HCT116 (cell line): ENCODE data around the gene PKNOX2. TPM values are rescaled to one million over a fixed set of nuclear protein-coding genes. Genes with fewer than 3 reads are reported as not detected.

Source experiments
- ATAC-seq: fragments of 200-7000 bp; cut with Tn5 transposase; 2 replicates; pipeline ENCODE4 v1.9.1; 2020; ENCODE audit warnings: mild to moderate bottlenecking, moderate library complexity
- BruUV-seq: library from RNA; stranded (reverse); fragments of 400-500 nt; replicated peaks from 2 replicates; lab custom pipeline; 2021; lab: Mats Ljungman, UMichigan
- CTCF ChIA-PET: fragments of 300-600 bp; sonication (Branson Sonifier 250); formaldehyde crosslinking; loops from one replicate; lab custom pipeline; 2021; ENCODE audit warnings: antibody characterized with exemption; lab: Charles Lee
- POLR2A ChIA-PET: fragments of 300-600, 350-600 bp; sonication (Branson Sonifier 250); formaldehyde crosslinking; loops from one replicate; lab custom pipeline; 2021; ENCODE audit warnings: antibody characterized with exemption; lab: Charles Lee
- RAD21 ChIA-PET, 2 experiments: fragments of 300-600 bp; sonication (Branson Sonifier 250); formaldehyde crosslinking; loops; one replicate each; lab custom pipeline; 2023; ENCODE audit warnings: low total read pairs in 2 of 2; ENCODE audit not compliant: uncharacterized antibody in 2 of 2, unreplicated experiment in 2 of 2, low non-redundant PET in 1 of 2; lab: Charles Lee
- DNase-seq: peaks from one replicate; pipeline ENCODE4 v3.0.0-alpha.2; 2010; ENCODE audit warnings: low read depth, low spot score
- H2AFZ ChIP-seq: fragments of 200-600 bp; shearing (Covaris generic), sonication (generic); 2 replicates; pipeline ENCODE4 v1.6.1; 2017; ENCODE audit warnings: low read depth, mixed run types, mixed read lengths, antibody characterized with exemption, low read length; ENCODE audit not compliant: poor library complexity, severe bottlenecking
- H3K27ac ChIP-seq: 2 replicates; pipeline ENCODE4 v1.5.1; 2012; ENCODE audit warnings: low read depth, low read length
- H3K27me3 ChIP-seq: fragments of 200-600 bp; sonication (generic); 2 replicates; pipeline ENCODE4 v1.6.1; 2016; ENCODE audit warnings: mixed run types, low read length, mixed read lengths; ENCODE audit not compliant: insufficient read depth
- H3K36me3 ChIP-seq, 2 experiments: fragments of 200-500 bp in 1 of 2; fragments of 200-600 bp in 1 of 2; sonication (Bioruptor generic) in 1 of 2; sonication (generic) in 1 of 2; 2 replicates each; pipeline versions ENCODE4 v1.5.1 to v1.6.1; 2014 to 2016; ENCODE audit warnings: low read length in 2 of 2, inconsistent platforms in 1 of 2, mixed read lengths in 1 of 2, mixed run types in 1 of 2; ENCODE audit not compliant: insufficient read depth in 2 of 2, control insufficient read depth in 1 of 2
- H3K4me1 ChIP-seq, 2 experiments: fragments of 200-600 bp in 1 of 2; sonication (generic) in 1 of 2; 2 replicates each; pipeline versions ENCODE4 v1.5.1 to v1.6.1; 2012 to 2017; ENCODE audit warnings: low read length in 2 of 2, inconsistent platforms in 1 of 2, mild to moderate bottlenecking in 1 of 2, mixed read lengths in 1 of 2, mixed run types in 1 of 2, moderate library complexity in 1 of 2; ENCODE audit not compliant: insufficient read depth in 2 of 2, control insufficient read depth in 1 of 2
- H3K4me2 ChIP-seq: fragments of 200-600 bp; sonication (generic); 2 replicates; pipeline ENCODE4 v1.6.1; 2017; ENCODE audit warnings: mixed run types, low read length, mixed read lengths
- H3K4me3 ChIP-seq, 2 experiments: fragments of 200-600 bp in 1 of 2; sonication (generic) in 1 of 2; replicated peaks in 1 of 2; 2 replicates each; pipeline ENCODE4 v1.5.1; 2011 to 2016; ENCODE audit warnings: low read length in 2 of 2, control low read depth in 1 of 2, low read depth in 1 of 2, mild to moderate bottlenecking in 1 of 2, mixed read lengths in 1 of 2, mixed run types in 1 of 2
- H3K79me2 ChIP-seq: fragments of 200-600 bp; sonication (generic); 2 replicates; pipeline ENCODE4 v1.6.1; 2017; ENCODE audit warnings: mild to moderate bottlenecking, mixed run types, low read length, moderate library complexity, mixed read lengths; ENCODE audit not compliant: insufficient read depth
- H3K9ac ChIP-seq: fragments of 200-600 bp; sonication (generic); 2 replicates; pipeline ENCODE4 v1.6.1; 2016; ENCODE audit warnings: low read length, mixed read lengths
- H3K9me2 ChIP-seq: fragments of 200-600 bp; sonication (generic), shearing (Covaris generic); 2 replicates; pipeline ENCODE4 v1.6.1; 2017; ENCODE audit warnings: mixed run types, mild to moderate bottlenecking, moderate library complexity; ENCODE audit not compliant: insufficient read depth
- H3K9me3 ChIP-seq, 2 experiments: fragments of 200-500 bp in 1 of 2; fragments of 200-600 bp in 1 of 2; sonication (Bioruptor generic) in 1 of 2; sonication (generic) in 1 of 2; 2 replicates each; pipeline ENCODE4 v1.6.1; 2014 to 2017; ENCODE audit warnings: low read length in 2 of 2, mixed read lengths in 2 of 2, inconsistent platforms in 1 of 2, low read depth in 1 of 2, mild to moderate bottlenecking in 1 of 2, mixed run types in 1 of 2, moderate library complexity in 1 of 2; ENCODE audit not compliant: control insufficient read depth in 1 of 2, insufficient read depth in 1 of 2
- H4K20me1 ChIP-seq: fragments of 200-600 bp; sonication (generic), shearing (Covaris generic); 2 replicates; pipeline ENCODE4 v1.6.1; 2017; ENCODE audit warnings: mixed run types, mild to moderate bottlenecking, moderate library complexity; ENCODE audit not compliant: insufficient read depth
- CEBPB ChIP-seq: IDR thresholded peaks from 2 replicates; pipeline ENCODE4 v1.6.1; 2012; ENCODE audit warnings: low read depth
- EGR1 ChIP-seq: IDR thresholded peaks from 2 replicates; pipeline ENCODE4 v1.6.1; 2012; ENCODE audit warnings: low read depth
- EZH2phosphoT487 ChIP-seq: fragments of 200-600 bp; IDR thresholded peaks from 2 replicates; pipeline ENCODE4 v1.6.1; 2018; ENCODE audit warnings: antibody characterized with exemption, borderline replicate concordance
- FOSL1 ChIP-seq: IDR thresholded peaks from 2 replicates; pipeline ENCODE4 v1.6.1; 2012; ENCODE audit warnings: low read depth
- JUND ChIP-seq: IDR thresholded peaks from 2 replicates; pipeline ENCODE4 v1.6.1; 2012
- POLR2AphosphoS5 ChIP-seq: IDR thresholded peaks from 2 replicates; pipeline ENCODE4 v1.6.1; 2011; ENCODE audit warnings: mild to moderate bottlenecking, low read depth, low read length, moderate library complexity
- RAD21 ChIP-seq: IDR thresholded peaks from 2 replicates; pipeline ENCODE4 v1.6.1; 2012; ENCODE audit warnings: low read depth, mild to moderate bottlenecking
- SIN3A ChIP-seq: IDR thresholded peaks from 2 replicates; pipeline ENCODE4 v1.6.1; 2012; ENCODE audit warnings: low read depth
- SP1 ChIP-seq: IDR thresholded peaks from 2 replicates; pipeline ENCODE4 v1.6.1; 2012; ENCODE audit warnings: low read depth
- SRF ChIP-seq: IDR thresholded peaks from 2 replicates; pipeline ENCODE4 v1.6.1; 2012; ENCODE audit warnings: low read depth
- TCF7L2 ChIP-seq: IDR thresholded peaks from 2 replicates; pipeline ENCODE4 v1.7.0; 2011; ENCODE audit warnings: borderline replicate concordance, inconsistent platforms; ENCODE audit not compliant: insufficient read depth, insufficient read length; ENCODE audit errors: extremely low read depth
- YY1 ChIP-seq: IDR thresholded peaks from 2 replicates; pipeline ENCODE4 v1.6.1; 2011; ENCODE audit warnings: low read length, low read depth, moderate library complexity, mild to moderate bottlenecking; ENCODE audit not compliant: insufficient replicate concordance; ENCODE audit errors: extremely low read depth
- ZBTB33 ChIP-seq: IDR thresholded peaks from 2 replicates; pipeline ENCODE4 v1.6.1; 2011; ENCODE audit warnings: mild to moderate bottlenecking, low read length, moderate library complexity; ENCODE audit not compliant: insufficient replicate concordance; ENCODE audit errors: extremely low read depth
- ZFX ChIP-seq: fragments of 450-650 bp; IDR thresholded peaks from 2 replicates; pipeline ENCODE4 v1.6.1; 2017
- ZNF274 ChIP-seq: fragments of 200-500 bp; sonication (Bioruptor generic); IDR thresholded peaks from 2 replicates; pipeline ENCODE4 v1.6.1; 2014; ENCODE audit warnings: mild to moderate bottlenecking, low read depth, low read length, inconsistent platforms
- intact Hi-C: fragments of 100-400 bp; cut with micrococcal nuclease; formaldehyde crosslinking; loops from 2 replicates; pipeline ENCODE4 v1.10.0; 2022
- total RNA-seq: library from RNA; stranded (reverse); gene quantifications from one replicate; pipeline ENCODE4 v1.2.1, GENCODE V29; 2021; ENCODE audit not compliant: unreplicated experiment
- TF ChIP-seq, protein P1 (sequence below), 3 experiments: fragments of 200-600 bp in 1 of 3; sonication (generic) in 1 of 3; IDR thresholded peaks in 2 of 3; conservative IDR thresholded peaks in 1 of 3; 2 replicates each; pipeline ENCODE4 v1.5.1; 2012 to 2017; ENCODE audit warnings: low read depth in 2 of 3, low read length in 2 of 3, antibody characterized with exemption in 1 of 3, borderline replicate concordance in 1 of 3, control low read depth in 1 of 3, mild to moderate bottlenecking in 1 of 3, mixed read lengths in 1 of 3, mixed run types in 1 of 3, moderate library complexity in 1 of 3; ENCODE audit not compliant: insufficient read depth in 1 of 3
- TF ChIP-seq, protein P2 (sequence below): IDR thresholded peaks from 2 replicates; pipeline ENCODE4 v1.6.1; 2012

The PKNOX2 gene
- total RNA-seq, 1 experiment from 2014 or later: 0.20 TPM

DNA sequence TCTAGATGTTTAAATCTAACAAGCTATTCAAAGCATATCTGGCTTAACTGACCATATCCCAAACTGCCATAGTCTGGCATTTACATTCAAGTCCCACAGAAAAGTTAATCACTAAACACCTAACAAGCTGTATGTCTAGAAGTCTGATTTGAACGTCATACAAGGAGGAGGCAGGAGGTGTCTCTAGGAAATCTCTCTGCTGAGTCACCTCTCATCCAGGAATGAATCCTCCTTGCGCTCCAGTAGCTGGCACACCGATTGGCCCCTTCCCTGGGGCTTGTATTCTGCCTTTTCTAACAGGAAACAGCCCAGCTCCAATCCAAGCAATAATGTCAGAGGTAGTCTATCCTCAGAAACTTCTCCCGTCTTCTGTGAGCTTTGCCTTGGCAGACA lies 299.7 kb downstream of the PKNOX2 start:
- no peaks in the 10 kb centered on the region for H3K9me3 ChIP-seq
- no peak for TF ChIP-seq TCF7L2
- TF ChIP-seq ZFX: no peak
- TF ChIP-seq CEBPB: no peak
- TF ChIP-seq YY1: no peak
- no peak for TF ChIP-seq SP1
- no peak for TF ChIP-seq JUND
- TF ChIP-seq, protein P1, sequence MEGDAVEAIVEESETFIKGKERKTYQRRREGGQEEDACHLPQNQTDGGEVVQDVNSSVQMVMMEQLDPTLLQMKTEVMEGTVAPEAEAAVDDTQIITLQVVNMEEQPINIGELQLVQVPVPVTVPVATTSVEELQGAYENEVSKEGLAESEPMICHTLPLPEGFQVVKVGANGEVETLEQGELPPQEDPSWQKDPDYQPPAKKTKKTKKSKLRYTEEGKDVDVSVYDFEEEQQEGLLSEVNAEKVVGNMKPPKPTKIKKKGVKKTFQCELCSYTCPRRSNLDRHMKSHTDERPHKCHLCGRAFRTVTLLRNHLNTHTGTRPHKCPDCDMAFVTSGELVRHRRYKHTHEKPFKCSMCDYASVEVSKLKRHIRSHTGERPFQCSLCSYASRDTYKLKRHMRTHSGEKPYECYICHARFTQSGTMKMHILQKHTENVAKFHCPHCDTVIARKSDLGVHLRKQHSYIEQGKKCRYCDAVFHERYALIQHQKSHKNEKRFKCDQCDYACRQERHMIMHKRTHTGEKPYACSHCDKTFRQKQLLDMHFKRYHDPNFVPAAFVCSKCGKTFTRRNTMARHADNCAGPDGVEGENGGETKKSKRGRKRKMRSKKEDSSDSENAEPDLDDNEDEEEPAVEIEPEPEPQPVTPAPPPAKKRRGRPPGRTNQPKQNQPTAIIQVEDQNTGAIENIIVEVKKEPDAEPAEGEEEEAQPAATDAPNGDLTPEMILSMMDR (IDR thresholded peaks at IDR 0.05 in 2 of 3, conservative IDR thresholded peaks at IDR 0.05 in 1 of 3; ENCODE audit: borderline replicate concordance in 1 of 3, insufficient read depth in 1 of 3, low read depth in 2 of 3, low read length in 2 of 3): no peak
- TF ChIP-seq, protein P2, sequence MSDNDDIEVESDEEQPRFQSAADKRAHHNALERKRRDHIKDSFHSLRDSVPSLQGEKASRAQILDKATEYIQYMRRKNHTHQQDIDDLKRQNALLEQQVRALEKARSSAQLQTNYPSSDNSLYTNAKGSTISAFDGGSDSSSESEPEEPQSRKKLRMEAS: no peak
- TF ChIP-seq ZNF274: no peak
- TF ChIP-seq FOSL1: no peak
- no peak for TF ChIP-seq SIN3A
- no peak for TF ChIP-seq RAD21
- no peak for TF ChIP-seq SRF
- TF ChIP-seq POLR2AphosphoS5: no peak
- no peak for TF ChIP-seq ZBTB33
- no peak for TF ChIP-seq EGR1
- no peak for TF ChIP-seq EZH2phosphoT487
- CTCF ChIA-PET: interaction anchor here (1.0 kb wide), 1 partner anchor 11 kb away, joined by 3 read pairs; no protein-coding TSS in a partner anchor
- RAD21 ChIA-PET: no interaction called here
- DNase-seq (no peak), ATAC-seq (no peak)
- H3K4me2 ChIP-seq: no peak overlapping the region
- intact Hi-C loops: no loop called here
- no peaks in the 10 kb centered on the region for H4K20me1 ChIP-seq
- H3K9ac ChIP-seq: no peak overlapping the region
- H3K79me2 ChIP-seq: no peaks in the 10 kb centered on the region
- no peaks in the 10 kb centered on the region for H3K36me3 ChIP-seq
- POLR2A ChIA-PET: no interaction called here
- H3K9me2 ChIP-seq: no peaks in the 10 kb centered on the region
- no peaks in the 10 kb centered on the region for H3K27me3 ChIP-seq
- H3K4me1 ChIP-seq: peaks cover 0 to 4% of the 10 kb centered on the region in 2 experiments; a peak in 1 of 4 replicates
- no peak overlapping the region for H2AFZ ChIP-seq
- H3K4me3 ChIP-seq: no peak overlapping the region
- no TSS peak for BruUV-seq
- H3K27ac ChIP-seq: no peak overlapping the region
